ENCODE results near the gene SLC39A9. TPM values are rescaled to one million over a fixed set of nuclear protein-coding genes. Genes with fewer than 3 reads are reported as not detected.

SLC39A9 gene
- total and polyA plus RNA-seq, 10 of the 15 experiments (the other 5 are each of a cell fraction or from before 2014, with no cell fraction given), result 19.9 to 109 (median 46.9) TPM

DNA sequence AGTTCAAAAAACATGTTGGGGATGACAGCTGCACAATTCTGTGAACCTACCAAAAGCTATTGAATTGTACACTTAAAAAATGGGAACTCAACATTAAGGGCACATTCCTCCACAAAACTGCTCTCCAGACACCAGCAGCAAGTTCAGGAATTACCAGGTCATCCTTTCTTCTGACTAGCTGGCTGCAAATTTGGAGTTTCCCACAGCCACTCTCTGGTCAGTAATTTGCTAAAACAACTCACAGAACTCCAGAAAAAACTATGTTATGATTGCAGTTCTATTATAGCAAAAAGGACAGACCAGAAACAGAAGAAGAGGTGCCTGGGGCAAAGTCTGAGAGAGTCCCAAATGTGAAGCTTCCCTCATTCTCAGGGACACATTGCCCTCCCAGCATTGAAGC is 65.9 kb downstream of the SLC39A9 start (continued):
- TF ChIP-seq, protein P1, sequence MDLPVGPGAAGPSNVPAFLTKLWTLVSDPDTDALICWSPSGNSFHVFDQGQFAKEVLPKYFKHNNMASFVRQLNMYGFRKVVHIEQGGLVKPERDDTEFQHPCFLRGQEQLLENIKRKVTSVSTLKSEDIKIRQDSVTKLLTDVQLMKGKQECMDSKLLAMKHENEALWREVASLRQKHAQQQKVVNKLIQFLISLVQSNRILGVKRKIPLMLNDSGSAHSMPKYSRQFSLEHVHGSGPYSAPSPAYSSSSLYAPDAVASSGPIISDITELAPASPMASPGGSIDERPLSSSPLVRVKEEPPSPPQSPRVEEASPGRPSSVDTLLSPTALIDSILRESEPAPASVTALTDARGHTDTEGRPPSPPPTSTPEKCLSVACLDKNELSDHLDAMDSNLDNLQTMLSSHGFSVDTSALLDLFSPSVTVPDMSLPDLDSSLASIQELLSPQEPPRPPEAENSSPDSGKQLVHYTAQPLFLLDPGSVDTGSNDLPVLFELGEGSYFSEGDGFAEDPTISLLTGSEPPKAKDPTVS (IDR thresholded peaks at IDR 0.05; ENCODE audit: low read depth, low read length), result no peak
- TF ChIP-seq RFX5 (IDR thresholded peaks at IDR 0.05; ENCODE audit: low read depth, low read length) (no peak), PAX8 (IDR thresholded peaks at IDR 0.05) (no peak), TBL1XR1 (IDR thresholded peaks at IDR 0.05; ENCODE audit: low read depth, low read length) (no peak), CBX3 (IDR thresholded peaks at IDR 0.05; ENCODE audit: borderline replicate concordance, low read depth) (no peak)
- TF ChIP-seq, protein P2, sequence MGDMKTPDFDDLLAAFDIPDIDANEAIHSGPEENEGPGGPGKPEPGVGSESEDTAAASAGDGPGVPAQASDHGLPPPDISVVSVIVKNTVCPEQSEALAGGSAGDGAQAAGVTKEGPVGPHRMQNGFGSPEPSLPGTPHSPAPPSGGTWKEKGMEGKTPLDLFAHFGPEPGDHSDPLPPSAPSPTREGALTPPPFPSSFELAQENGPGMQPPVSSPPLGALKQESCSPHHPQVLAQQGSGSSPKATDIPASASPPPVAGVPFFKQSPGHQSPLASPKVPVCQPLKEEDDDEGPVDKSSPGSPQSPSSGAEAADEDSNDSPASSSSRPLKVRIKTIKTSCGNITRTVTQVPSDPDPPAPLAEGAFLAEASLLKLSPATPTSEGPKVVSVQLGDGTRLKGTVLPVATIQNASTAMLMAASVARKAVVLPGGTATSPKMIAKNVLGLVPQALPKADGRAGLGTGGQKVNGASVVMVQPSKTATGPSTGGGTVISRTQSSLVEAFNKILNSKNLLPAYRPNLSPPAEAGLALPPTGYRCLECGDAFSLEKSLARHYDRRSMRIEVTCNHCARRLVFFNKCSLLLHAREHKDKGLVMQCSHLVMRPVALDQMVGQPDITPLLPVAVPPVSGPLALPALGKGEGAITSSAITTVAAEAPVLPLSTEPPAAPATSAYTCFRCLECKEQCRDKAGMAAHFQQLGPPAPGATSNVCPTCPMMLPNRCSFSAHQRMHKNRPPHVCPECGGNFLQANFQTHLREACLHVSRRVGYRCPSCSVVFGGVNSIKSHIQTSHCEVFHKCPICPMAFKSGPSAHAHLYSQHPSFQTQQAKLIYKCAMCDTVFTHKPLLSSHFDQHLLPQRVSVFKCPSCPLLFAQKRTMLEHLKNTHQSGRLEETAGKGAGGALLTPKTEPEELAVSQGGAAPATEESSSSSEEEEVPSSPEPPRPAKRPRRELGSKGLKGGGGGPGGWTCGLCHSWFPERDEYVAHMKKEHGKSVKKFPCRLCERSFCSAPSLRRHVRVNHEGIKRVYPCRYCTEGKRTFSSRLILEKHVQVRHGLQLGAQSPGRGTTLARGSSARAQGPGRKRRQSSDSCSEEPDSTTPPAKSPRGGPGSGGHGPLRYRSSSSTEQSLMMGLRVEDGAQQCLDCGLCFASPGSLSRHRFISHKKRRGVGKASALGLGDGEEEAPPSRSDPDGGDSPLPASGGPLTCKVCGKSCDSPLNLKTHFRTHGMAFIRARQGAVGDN (IDR thresholded peaks at IDR 0.05), result no peak
- TF ChIP-seq, protein P3, sequence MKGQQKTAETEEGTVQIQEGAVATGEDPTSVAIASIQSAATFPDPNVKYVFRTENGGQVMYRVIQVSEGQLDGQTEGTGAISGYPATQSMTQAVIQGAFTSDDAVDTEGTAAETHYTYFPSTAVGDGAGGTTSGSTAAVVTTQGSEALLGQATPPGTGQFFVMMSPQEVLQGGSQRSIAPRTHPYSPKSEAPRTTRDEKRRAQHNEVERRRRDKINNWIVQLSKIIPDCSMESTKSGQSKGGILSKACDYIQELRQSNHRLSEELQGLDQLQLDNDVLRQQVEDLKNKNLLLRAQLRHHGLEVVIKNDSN (IDR thresholded peaks at IDR 0.05; ENCODE audit: borderline replicate concordance, extremely low read length, insufficient read depth, low read depth, low read length), result no peak
